ENCODE results near the gene SRCIN1. TPM values are rescaled to one million over a fixed set of nuclear protein-coding genes. Genes with fewer than 3 reads are reported as not detected.

The SRCIN1 gene
- total RNA-seq, 2 donors from 2014 or later = 2.8 to 5.9 TPM

DNA sequence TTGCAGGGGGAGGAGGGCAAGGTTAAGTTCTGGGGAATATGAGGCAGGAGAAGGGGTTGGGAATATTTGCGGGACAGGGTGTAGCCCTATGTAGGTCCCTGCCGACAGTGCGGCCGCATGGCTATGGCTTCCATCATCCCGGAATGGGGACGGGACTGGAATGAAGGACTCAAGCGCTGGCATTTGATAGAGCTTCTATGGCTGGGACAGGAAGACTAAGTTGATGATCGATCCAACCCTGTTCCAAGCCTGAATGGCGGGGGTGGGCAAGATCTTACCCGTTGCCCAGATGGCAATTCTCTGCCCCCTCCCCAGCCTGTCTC is 47.1 kb downstream of the SRCIN1 start:
- DNase-seq = peak; percentile 85

GRCh38 chr17:38557836-38558727 is 47.7 kb downstream of the SRCIN1 start:
- Histone ChIP-seq H3K36me3 (ENCODE audit: control insufficient read depth, insufficient read depth, low read length) (no peaks in the 10 kb centered on the region), H3K27me3 (ENCODE audit: control insufficient read depth, insufficient read depth, low read length, poor library complexity, severe bottlenecking) (peaks cover 67% of the 10 kb centered on the region), H3K4me3 (ENCODE audit: low read length) (peak overlapping the region; percentile 72), H3K27ac (ENCODE audit: low read depth, low read length) (no peak overlapping the region), H3K4me1 (ENCODE audit: control insufficient read depth, insufficient read depth, low read length) (peaks cover 3% of the 10 kb centered on the region), H3K9me3 (ENCODE audit: control insufficient read depth, low read length) (no peaks in the 10 kb centered on the region), H3K9ac (ENCODE audit: extremely low read depth, low read length, poor library complexity, severe bottlenecking) (no peak overlapping the region)
- peaks cover 69% of the 10 kb centered on the region for H3K27me3 Mint-ChIP-seq (ENCODE audit: insufficient read depth)
- no peaks in the 10 kb centered on the region for H3K36me3 Mint-ChIP-seq (ENCODE audit: low read depth)
- H3K9me3 Mint-ChIP-seq = no peaks in the 10 kb centered on the region
- WGBS, 2 experiments (ENCODE audit: insufficient coverage in 1 of 2, insufficient read length in 1 of 2) = 5 to 10% methylated on average over 29 to 52 of the region's 52 CpGs
- H3K4me3 Mint-ChIP-seq = peak overlapping the region; percentile 52
- peak; percentile 99 for DNase-seq
- peaks cover 9% of the 10 kb centered on the region for H3K4me1 Mint-ChIP-seq
- H3K27ac Mint-ChIP-seq = no peak overlapping the region
- TF ChIP-seq, protein P1, sequence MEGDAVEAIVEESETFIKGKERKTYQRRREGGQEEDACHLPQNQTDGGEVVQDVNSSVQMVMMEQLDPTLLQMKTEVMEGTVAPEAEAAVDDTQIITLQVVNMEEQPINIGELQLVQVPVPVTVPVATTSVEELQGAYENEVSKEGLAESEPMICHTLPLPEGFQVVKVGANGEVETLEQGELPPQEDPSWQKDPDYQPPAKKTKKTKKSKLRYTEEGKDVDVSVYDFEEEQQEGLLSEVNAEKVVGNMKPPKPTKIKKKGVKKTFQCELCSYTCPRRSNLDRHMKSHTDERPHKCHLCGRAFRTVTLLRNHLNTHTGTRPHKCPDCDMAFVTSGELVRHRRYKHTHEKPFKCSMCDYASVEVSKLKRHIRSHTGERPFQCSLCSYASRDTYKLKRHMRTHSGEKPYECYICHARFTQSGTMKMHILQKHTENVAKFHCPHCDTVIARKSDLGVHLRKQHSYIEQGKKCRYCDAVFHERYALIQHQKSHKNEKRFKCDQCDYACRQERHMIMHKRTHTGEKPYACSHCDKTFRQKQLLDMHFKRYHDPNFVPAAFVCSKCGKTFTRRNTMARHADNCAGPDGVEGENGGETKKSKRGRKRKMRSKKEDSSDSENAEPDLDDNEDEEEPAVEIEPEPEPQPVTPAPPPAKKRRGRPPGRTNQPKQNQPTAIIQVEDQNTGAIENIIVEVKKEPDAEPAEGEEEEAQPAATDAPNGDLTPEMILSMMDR (conservative IDR thresholded peaks at IDR 0.05) = peak; percentile 89

More for the DNA sequence above, 47.1 kb downstream of the SRCIN1 start:
- no peak overlapping the region for H3K27ac Mint-ChIP-seq
- Histone ChIP-seq H3K27ac (ENCODE audit: low read depth, low read length) (no peak overlapping the region), H3K36me3 (ENCODE audit: control insufficient read depth, insufficient read depth, low read length) (no peaks in the 10 kb centered on the region), H3K9me3 (ENCODE audit: control insufficient read depth, low read length) (no peaks in the 10 kb centered on the region), H3K4me3 (ENCODE audit: low read length) (peak overlapping the region; percentile 72), H3K27me3 (ENCODE audit: control insufficient read depth, insufficient read depth, low read length, poor library complexity, severe bottlenecking) (peaks cover 74% of the 10 kb centered on the region), H3K4me1 (ENCODE audit: control insufficient read depth, insufficient read depth, low read length) (peaks cover 3% of the 10 kb centered on the region), H3K9ac (ENCODE audit: extremely low read depth, low read length, poor library complexity, severe bottlenecking) (no peak overlapping the region)
- WGBS, 2 experiments (ENCODE audit: insufficient coverage in 1 of 2, insufficient read length in 1 of 2) = 4% methylated on average over 10 of the region's 10 CpGs
- H3K36me3 Mint-ChIP-seq (ENCODE audit: low read depth) = no peaks in the 10 kb centered on the region
- H3K27me3 Mint-ChIP-seq (ENCODE audit: insufficient read depth) = peaks cover 70% of the 10 kb centered on the region
- no peaks in the 10 kb centered on the region for H3K9me3 Mint-ChIP-seq
- H3K4me1 Mint-ChIP-seq = peaks cover 9% of the 10 kb centered on the region
- H3K4me3 Mint-ChIP-seq = peak overlapping the region; percentile 52
- TF ChIP-seq, protein P1 (conservative IDR thresholded peaks at IDR 0.05) = no peak

DNA sequence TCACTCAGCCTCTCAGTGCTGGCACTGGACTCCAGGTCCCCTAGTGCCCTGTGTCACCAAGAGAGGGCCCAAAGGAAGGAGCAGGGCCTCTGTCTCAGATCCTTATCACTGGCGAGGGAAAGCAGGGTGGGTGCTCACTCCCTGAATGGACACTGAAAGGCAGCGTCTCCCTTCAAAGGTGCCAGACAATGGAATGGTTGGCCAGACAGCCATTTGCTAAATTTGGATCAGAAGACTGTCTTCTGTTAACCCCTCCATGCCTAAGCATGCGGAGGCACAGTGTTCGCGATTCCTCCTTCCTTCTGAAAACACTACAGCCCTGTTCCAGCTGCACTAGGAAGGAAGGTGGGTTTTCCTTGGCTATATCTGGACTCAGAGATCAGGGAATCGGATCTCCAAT is 48.4 kb downstream of the SRCIN1 start:
- 78 to 86% methylated on average over 3 to 6 of the region's 6 CpGs for WGBS, 2 experiments (ENCODE audit: insufficient coverage in 1 of 2, insufficient read length in 1 of 2)
- H3K4me1 Mint-ChIP-seq = peaks cover 9% of the 10 kb centered on the region

More for the DNA sequence above, 48.4 kb downstream of the SRCIN1 start:
- DNase-seq = no peak
- peaks cover 3% of the 10 kb centered on the region for H3K4me1 ChIP-seq (ENCODE audit: control insufficient read depth, insufficient read depth, low read length)
- H3K9me3 ChIP-seq (ENCODE audit: control insufficient read depth, low read length) = no peaks in the 10 kb centered on the region
- no peak overlapping the region for H3K4me3 Mint-ChIP-seq
- peaks cover 61% of the 10 kb centered on the region for H3K27me3 ChIP-seq (ENCODE audit: control insufficient read depth, insufficient read depth, low read length, poor library complexity, severe bottlenecking)
- no peaks in the 10 kb centered on the region for H3K9me3 Mint-ChIP-seq
- TF ChIP-seq, protein P1 (conservative IDR thresholded peaks at IDR 0.05) = no peak
- no peak overlapping the region for H3K4me3 ChIP-seq (ENCODE audit: low read length)
- no peak overlapping the region for H3K9ac ChIP-seq (ENCODE audit: extremely low read depth, low read length, poor library complexity, severe bottlenecking)
- no peak overlapping the region for H3K27ac ChIP-seq (ENCODE audit: low read depth, low read length)
- peaks cover 62% of the 10 kb centered on the region for H3K27me3 Mint-ChIP-seq (ENCODE audit: insufficient read depth)
- H3K36me3 Mint-ChIP-seq (ENCODE audit: low read depth) = no peaks in the 10 kb centered on the region
- no peak overlapping the region for H3K27ac Mint-ChIP-seq
- no peaks in the 10 kb centered on the region for H3K36me3 ChIP-seq (ENCODE audit: control insufficient read depth, insufficient read depth, low read length)
